ENCODE measurements around the gene PRMT9.
A peak's percentile ranks its signal among the peaks of the same experiment; 100 is the strongest.

Gene PRMT9

DNA sequence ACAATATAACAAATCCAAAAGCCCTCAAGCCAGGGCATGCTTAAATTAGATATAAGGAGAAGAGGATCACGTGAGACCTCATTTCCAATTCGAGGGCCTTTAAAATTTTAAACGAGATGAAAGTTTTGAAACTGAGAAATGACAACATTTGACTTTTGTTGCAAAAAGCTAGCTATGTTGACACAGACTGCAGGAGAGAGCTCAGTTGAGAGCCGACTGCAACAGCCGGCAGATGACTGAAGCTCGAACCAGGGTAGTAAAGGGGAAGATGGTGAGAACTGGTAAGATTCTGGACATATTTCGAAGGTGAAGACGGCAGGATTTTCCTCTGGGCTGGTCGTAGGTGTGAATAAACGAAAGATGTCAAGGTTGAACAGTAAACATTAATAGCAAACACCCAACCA, 773 bp downstream of the PRMT9 start:
- in situ Hi-C loops (cut with MboI; ENCODE audit: low sequenced_read_pairs, unreplicated experiment): no loop called here
- TF ChIP-seq, protein P1, sequence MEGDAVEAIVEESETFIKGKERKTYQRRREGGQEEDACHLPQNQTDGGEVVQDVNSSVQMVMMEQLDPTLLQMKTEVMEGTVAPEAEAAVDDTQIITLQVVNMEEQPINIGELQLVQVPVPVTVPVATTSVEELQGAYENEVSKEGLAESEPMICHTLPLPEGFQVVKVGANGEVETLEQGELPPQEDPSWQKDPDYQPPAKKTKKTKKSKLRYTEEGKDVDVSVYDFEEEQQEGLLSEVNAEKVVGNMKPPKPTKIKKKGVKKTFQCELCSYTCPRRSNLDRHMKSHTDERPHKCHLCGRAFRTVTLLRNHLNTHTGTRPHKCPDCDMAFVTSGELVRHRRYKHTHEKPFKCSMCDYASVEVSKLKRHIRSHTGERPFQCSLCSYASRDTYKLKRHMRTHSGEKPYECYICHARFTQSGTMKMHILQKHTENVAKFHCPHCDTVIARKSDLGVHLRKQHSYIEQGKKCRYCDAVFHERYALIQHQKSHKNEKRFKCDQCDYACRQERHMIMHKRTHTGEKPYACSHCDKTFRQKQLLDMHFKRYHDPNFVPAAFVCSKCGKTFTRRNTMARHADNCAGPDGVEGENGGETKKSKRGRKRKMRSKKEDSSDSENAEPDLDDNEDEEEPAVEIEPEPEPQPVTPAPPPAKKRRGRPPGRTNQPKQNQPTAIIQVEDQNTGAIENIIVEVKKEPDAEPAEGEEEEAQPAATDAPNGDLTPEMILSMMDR (IDR thresholded peaks at IDR 0.05; ENCODE audit: borderline replicate concordance, control extremely low read depth, extremely low read depth, insufficient read depth, missing control alignments): no peak
- peak; percentile 40 for DNase-seq (ENCODE audit: low spot score)

DNA sequence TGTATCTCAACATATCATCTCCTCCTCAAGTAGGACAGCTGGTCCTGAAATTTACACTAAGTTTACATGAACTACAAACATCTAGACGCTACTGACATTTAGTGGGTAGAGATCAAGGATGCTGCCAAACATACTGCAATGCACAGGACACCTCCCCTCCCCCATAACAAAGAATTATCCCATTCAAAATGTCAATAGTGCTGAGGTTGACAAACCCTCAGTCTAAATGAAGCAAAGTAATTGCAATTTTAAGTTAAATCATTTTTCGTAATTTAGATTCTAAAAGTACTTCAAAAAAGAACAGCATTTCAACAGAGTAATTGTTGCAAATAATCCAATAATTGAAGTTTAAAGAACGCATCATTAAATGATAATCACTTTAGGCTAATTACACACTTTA, 1.2 kb downstream of the PRMT9 start:
- in situ Hi-C loops (cut with MboI; ENCODE audit: low sequenced_read_pairs, unreplicated experiment): no loop called here
- DNase-seq (ENCODE audit: low spot score): no peak
- TF ChIP-seq, protein P1 (IDR thresholded peaks at IDR 0.05; ENCODE audit: borderline replicate concordance, control extremely low read depth, extremely low read depth, insufficient read depth, missing control alignments): no peak

DNA sequence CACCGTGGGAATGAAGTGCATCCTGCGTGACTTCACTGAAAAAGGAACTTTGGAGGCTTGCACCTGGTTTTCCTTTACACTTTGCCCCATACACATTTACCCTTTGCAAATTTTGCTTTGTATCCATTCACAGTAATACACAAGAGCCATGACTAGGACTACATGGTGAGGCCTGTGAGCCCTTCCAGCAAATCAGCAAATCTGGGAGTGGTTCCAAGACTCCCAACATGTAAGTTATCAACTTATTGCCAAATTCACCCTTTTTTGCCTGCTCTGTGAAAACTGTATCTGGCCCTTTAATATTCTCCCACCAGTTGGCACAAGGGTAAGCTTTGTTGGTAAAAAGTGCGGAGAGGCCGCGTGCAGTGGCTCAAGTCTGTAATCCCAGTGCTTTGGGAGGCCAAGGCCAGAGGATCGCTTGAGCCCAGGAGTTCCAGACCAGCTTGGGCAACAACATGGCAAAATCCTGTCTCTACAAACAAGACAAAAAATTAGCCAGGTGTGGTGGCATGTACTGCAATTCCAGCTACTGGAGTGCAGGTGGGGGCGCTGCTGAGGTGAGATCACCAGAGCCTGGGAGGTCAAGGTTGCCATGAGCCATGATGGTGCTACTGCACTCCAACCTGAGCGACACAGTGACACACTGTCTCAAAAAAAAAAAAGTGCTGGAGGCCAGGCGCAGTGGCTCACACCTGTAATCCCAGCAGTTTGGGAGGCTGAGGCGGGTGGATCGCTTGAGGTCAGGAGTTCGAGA, 5.0 kb downstream of the PRMT9 start:
- TF ChIP-seq, protein P1 (IDR thresholded peaks at IDR 0.05; ENCODE audit: borderline replicate concordance, control extremely low read depth, extremely low read depth, insufficient read depth, missing control alignments): no peak
- no peak for DNase-seq (ENCODE audit: low spot score)
- in situ Hi-C loops (cut with MboI; ENCODE audit: low sequenced_read_pairs, unreplicated experiment): no loop called here

DNA sequence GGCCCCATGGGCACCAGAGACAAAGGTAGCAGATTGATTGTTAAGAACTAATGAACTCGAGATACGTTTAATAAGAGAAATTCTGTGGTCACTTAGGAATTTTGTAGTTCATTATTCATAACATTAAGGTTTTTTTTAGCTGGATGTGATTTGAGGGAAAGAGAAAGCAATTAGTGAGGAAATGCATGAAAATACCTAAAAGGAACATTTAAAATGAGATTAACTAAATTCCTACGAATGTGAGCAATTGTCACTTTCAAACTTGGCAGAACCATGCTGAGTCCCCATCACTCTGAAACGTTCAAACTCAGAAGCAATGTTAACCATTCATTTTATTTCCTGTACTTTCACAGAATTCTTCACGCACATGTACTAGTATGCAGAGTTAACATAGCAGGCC, 5.9 kb downstream of the PRMT9 start:
- in situ Hi-C loops (cut with MboI; ENCODE audit: low sequenced_read_pairs, unreplicated experiment): no loop called here
- no peak for DNase-seq (ENCODE audit: low spot score)
- TF ChIP-seq, protein P1 (IDR thresholded peaks at IDR 0.05; ENCODE audit: borderline replicate concordance, control extremely low read depth, extremely low read depth, insufficient read depth, missing control alignments): no peak

DNA sequence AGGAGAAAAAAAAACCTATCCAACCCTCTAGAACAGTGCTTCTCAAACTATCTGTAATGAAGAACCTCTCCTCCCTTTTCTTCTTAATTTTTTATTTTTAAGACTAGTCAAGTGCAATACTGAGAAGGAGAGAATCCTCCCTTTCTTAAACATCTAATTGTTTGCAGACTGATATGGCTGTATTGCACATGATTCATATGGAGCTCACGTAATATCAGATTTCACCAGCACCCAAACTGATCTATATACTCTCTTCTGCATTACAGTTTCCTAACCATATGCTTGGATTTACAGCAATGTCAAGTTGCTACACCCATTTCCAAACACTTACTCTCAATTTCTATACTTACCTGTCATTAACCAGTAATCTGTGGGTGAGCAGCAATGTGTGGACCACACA, 9.5 kb downstream of the PRMT9 start:
- no peak for DNase-seq (ENCODE audit: low spot score)
- TF ChIP-seq, protein P1 (IDR thresholded peaks at IDR 0.05; ENCODE audit: borderline replicate concordance, control extremely low read depth, extremely low read depth, insufficient read depth, missing control alignments): no peak
- in situ Hi-C loops (cut with MboI; ENCODE audit: low sequenced_read_pairs, unreplicated experiment): no loop called here

DNA sequence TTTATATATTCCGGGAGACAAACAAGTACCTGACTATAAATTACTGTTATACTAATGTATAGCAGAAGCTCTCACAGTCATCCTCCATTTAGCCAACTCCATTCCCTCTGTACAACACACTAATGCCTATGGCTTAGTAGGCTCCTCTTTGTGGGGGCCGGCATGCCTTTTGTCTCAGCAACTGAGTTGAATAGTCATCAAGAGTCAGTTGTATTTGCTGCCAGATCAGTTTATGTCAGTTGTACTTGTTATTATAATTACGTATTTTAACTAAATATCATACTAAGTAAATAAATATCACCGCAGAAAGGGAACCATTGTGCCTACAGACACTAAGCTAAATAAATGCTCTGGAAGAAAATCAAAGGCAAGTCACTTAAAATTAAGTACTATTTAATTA, 9.9 kb downstream of the PRMT9 start:
- in situ Hi-C loops (cut with MboI; ENCODE audit: low sequenced_read_pairs, unreplicated experiment): no loop called here
- TF ChIP-seq, protein P1 (IDR thresholded peaks at IDR 0.05; ENCODE audit: borderline replicate concordance, control extremely low read depth, extremely low read depth, insufficient read depth, missing control alignments): no peak
- no peak for DNase-seq (ENCODE audit: low spot score)
